Omental fat pad (tissue), 4 donors: ENCODE measurements around the gene FOXB1. TPM values are rescaled to one million over a fixed set of nuclear protein-coding genes. Genes with fewer than 3 reads are reported as not detected.

Experiments
- ATAC-seq: fragments of 150-250 bp; one replicate; pipeline ENCODE4 v1.9.1; 2016; ENCODE audit warnings: mild to moderate bottlenecking, moderate library complexity; ENCODE audit not compliant: low FRiP score
- DNase-seq: peaks from one replicate; pipeline ENCODE4 v3.0.0-alpha.2; 2019; ENCODE audit warnings: low spot score
- total RNA-seq, 4 donors: library from RNA; depleted of rRNA; stranded (reverse); fragments of >200 nt; gene quantifications; one replicate each; pipeline ENCODE4 v1.1.0, GENCODE V29; 2016
- TF ChIP-seq, protein P1 (sequence below), 3 donors: fragments of 450-650 bp; IDR thresholded peaks; one replicate each; pipeline ENCODE4 v1.5.1; 2016 to 2017; ENCODE audit warnings: antibody characterized with exemption in 3 of 3, mild to moderate bottlenecking in 3 of 3, moderate library complexity in 2 of 3

Gene FOXB1
- total RNA-seq, 4 donors from 2014 or later, result not detected

DNA sequence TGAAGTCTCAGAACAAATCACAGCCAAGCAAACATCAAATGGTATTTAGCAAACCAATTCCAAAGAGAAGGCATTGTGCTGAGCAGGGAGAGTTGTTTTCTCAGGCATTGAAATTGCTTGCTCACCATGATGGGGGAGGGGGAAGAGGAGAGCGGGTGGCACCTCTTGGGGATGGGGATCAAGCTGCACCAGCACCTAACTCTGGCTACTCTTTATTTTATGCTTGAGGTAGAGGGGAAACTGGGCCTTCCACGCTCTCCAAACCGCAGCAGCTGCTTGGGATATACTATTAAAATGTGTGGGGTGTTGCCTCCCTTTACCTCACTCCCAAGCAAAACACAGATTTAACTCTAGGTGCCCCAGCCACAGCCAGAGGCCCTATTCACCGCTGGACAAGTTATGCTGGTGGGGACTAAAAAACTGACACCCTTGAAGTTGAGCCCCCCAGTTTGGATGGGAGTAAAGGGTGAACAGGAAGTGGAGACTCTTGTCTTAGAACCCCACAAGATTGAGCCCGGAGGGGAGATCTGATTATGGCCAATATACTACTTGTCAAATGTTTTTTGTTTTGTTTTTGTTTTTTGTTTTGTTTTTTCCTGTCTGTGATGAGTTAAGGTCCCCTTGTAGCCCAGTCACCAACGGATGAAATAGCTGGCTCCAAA lies 5.0 kb upstream of the FOXB1 start:
- no peak for DNase-seq
- ATAC-seq, result no peak
- TF ChIP-seq, protein P1, sequence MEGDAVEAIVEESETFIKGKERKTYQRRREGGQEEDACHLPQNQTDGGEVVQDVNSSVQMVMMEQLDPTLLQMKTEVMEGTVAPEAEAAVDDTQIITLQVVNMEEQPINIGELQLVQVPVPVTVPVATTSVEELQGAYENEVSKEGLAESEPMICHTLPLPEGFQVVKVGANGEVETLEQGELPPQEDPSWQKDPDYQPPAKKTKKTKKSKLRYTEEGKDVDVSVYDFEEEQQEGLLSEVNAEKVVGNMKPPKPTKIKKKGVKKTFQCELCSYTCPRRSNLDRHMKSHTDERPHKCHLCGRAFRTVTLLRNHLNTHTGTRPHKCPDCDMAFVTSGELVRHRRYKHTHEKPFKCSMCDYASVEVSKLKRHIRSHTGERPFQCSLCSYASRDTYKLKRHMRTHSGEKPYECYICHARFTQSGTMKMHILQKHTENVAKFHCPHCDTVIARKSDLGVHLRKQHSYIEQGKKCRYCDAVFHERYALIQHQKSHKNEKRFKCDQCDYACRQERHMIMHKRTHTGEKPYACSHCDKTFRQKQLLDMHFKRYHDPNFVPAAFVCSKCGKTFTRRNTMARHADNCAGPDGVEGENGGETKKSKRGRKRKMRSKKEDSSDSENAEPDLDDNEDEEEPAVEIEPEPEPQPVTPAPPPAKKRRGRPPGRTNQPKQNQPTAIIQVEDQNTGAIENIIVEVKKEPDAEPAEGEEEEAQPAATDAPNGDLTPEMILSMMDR (IDR thresholded peaks at IDR 0.05), result no peak

DNA sequence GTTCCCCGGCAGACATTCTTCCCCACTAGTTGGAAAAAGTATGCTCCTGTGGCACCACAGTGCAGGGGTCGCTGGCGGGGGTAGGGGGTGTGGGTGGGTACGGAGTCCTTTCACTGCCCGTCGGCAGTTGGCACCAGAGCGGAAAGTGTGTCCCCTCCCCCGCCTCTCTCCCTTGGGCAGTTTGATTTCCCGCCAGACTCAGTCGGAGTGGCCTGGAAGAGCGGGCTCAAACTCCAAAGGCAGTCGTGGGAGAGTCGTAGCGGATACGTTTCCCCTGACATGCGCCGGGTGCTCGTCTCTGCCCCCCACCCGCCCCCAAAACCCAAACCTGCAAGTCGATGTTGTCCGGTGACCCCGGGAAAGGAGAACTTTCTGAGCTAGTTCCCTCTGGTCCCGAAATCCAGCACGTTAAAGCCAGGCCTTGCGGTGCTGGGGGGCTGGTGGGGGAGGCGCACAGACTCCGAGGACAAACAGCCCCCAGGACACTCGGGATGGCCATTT lies 4.4 kb upstream of the FOXB1 start:
- ATAC-seq (no peak), DNase-seq (no peak)
- TF ChIP-seq, protein P1 (IDR thresholded peaks at IDR 0.05), result no peak

DNA sequence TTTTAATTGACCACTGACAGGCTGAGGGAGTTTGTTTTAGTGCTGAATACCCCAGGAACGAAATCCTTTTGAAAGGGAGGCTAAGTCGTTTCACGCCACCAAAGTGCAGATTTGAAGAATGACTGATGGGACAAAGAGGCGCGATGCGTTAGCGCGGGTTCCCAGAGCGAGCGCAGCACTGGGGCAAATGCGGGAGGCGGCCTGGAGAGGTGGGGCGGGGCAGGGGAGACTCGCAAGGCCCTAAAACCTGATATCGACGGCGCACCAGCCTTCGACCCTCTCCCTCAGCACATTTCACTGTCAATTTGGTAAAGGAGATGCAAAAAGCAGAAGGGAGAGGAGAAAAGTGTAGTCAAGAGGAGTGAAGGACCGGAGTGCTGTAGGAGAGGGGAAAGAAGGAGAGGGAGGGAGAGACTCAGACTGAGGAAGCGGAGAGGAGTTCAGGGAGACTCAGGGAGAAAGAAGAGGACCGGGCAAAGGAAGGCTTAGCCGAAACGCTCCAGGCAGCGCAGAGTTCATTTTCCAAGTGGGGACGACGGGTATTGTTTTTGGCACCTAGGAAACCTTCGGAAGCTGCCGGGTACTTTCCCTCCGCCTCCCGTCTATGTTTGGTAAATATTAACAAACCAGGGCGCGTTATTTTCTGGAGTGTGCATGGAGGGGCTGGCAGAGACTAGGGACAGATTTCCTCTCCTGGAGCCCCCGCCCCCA lies 3.8 kb upstream of the FOXB1 start:
- no peak for DNase-seq
- ATAC-seq, result no peak
- TF ChIP-seq, protein P1 (IDR thresholded peaks at IDR 0.05), result no peak

DNA sequence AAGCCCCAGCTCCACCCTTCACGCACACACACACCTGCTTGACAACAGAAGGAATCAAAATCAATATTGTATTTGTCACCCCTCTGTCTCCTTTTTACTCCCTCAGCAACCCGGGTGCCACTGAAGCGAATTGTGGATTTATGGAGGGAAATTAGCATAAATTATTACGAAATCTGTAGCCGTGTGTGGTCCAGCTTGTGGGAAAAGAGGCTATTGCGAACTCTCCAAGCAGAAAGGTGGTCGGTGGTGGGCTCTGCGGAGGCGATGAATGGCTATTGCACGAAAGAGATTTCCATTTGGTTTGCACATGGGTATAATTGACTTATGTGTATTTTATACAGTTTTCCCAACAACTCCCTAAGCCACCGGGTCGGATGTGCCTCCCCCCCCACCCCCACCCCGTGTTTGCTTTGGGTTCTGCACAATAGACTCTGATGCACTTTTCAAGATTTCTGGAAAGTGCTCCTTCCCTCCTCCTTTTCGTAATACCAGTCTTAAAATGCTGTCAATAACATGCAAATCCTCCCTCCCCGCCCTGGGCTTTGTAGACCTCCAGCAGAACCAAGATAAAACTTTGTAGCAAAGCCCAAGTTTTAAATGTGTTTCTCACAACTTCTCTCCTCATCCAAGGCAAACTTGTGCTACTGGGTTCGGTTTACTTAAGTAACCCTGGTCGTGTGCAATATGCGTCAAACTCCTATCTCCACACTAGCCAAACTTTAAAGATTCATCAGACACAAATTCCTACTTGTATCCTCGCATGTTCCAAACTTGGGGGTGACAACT lies 3.1 kb upstream of the FOXB1 start:
- TF ChIP-seq, protein P1 (IDR thresholded peaks at IDR 0.05), result no peak
- DNase-seq (no peak), ATAC-seq (no peak)

DNA sequence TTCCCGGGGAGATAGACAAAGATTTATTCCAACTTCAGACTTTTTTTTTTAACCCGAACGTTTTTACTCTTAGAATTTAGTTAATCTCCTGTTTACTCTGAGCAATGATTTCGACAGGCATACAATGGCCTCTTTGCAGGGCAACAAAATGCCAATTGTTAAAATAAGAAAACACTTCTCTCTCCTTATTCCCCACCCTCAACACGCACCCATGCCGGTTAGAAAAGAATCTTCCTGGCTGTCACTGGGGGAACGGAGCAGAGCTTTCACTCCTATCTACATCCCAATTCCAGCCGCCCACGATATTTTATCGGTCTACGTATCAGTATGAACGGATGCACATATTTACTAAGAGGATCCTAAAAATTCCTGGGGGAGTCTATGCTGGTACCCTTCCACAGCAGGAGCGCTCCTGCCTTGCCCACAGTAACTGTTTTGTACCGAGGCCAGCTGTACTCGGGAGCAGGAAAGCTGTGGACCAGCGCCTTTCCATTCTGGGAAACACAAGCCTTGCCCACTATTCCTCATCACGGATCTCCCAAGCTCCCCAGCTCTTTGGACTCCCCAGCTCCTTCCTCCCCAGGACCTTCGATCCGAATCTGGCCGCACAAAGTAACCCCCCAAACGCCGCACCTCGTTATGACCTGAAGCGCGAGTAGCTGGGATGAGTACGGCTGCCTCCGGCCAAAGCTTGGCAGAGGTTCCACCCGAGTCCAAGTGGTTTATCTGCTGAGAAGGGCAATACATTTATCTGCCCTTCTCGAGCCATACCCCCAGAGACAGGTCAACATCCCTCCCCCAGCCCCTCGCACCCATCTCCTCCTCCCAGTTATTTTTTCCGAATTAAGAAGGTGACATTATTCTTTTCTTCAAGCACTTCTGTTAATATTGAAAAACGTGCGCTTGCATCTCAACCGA lies 2.2 kb upstream of the FOXB1 start:
- DNase-seq (no peak), ATAC-seq (no peak)
- TF ChIP-seq, protein P1 (IDR thresholded peaks at IDR 0.05), result no peak

DNA sequence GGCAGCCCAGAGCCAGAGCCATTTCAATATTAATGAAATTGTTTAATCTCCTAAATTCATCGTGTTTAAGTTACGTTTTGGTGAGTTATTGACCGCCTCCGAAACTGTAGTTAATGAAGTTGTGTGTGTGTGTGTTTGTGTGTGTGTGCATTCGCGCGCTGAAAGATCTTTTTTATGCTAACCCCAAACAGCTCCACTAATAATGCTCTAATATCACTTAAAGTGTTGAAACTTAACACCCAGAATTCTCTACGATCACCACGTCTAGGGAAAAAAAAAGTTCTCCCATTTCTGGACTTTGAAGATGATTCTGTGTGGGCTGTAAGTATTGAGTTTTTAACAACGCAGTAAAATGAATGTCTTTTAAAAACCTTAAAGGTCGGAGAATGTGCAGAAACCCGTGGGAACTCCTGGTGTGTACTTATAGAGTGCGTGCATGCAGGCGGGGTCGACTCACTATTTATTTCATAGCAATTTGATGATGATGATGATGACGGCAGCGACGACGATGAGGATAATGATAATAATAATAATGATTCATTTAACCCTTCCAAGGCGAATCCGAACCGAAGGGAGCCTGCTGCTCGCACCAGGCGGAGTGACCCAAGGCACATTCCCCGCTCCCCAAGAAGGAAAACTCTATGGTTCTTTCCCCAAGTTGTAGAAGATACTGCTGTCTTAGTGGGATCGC lies 1.4 kb upstream of the FOXB1 start:
- DNase-seq (no peak), ATAC-seq (no peak)
- TF ChIP-seq, protein P1 (IDR thresholded peaks at IDR 0.05), result no peak
